ENCODE measurements around the gene DNAH14. TPM values are rescaled to one million over a fixed set of nuclear protein-coding genes. Genes with fewer than 3 reads are reported as not detected.
A peak's percentile ranks its signal among the peaks of the same experiment; 100 is the strongest.

The DNAH14 gene
- total RNA-seq, 2 donors from 2014 or later = 7.5 to 9.6 TPM

GRCh38 chr1:225426395-225427234, 497.1 kb downstream of the DNAH14 start:
- no peaks in the 10 kb centered on the region for H3K9me3 ChIP-seq
- no peaks in the 10 kb centered on the region for H3K27me3 ChIP-seq
- H3K27ac ChIP-seq = peak overlapping the region; percentile 90
- intact Hi-C loops (cut with DNase I) = no loop called here
- DNase-seq = peak; percentile 52
- TF ChIP-seq, protein P1, sequence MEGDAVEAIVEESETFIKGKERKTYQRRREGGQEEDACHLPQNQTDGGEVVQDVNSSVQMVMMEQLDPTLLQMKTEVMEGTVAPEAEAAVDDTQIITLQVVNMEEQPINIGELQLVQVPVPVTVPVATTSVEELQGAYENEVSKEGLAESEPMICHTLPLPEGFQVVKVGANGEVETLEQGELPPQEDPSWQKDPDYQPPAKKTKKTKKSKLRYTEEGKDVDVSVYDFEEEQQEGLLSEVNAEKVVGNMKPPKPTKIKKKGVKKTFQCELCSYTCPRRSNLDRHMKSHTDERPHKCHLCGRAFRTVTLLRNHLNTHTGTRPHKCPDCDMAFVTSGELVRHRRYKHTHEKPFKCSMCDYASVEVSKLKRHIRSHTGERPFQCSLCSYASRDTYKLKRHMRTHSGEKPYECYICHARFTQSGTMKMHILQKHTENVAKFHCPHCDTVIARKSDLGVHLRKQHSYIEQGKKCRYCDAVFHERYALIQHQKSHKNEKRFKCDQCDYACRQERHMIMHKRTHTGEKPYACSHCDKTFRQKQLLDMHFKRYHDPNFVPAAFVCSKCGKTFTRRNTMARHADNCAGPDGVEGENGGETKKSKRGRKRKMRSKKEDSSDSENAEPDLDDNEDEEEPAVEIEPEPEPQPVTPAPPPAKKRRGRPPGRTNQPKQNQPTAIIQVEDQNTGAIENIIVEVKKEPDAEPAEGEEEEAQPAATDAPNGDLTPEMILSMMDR (IDR thresholded peaks at IDR 0.05) = no peak
- peak overlapping the region; percentile 91 for H3K4me3 ChIP-seq
- peaks cover 5% of the 10 kb centered on the region for H3K4me1 ChIP-seq
- no peaks in the 10 kb centered on the region for H3K36me3 ChIP-seq
- peak overlapping the region; percentile 92 to 97 for H3K9ac ChIP-seq (ENCODE audit: low read depth in 2 of 2, low read length in 2 of 2)

- H3K9me3 ChIP-seq = no peaks in the 10 kb centered on the region
- H3K27ac ChIP-seq = peak within 1 kb of the TSS; percentile 90
- H3K4me1 ChIP-seq = peaks cover 5% of the 10 kb centered on the region
- H3K9ac ChIP-seq (ENCODE audit: low read depth in 2 of 2, low read length in 2 of 2) = peak within 1 kb of the TSS; percentile 92 to 97
- TF ChIP-seq, protein P1 (IDR thresholded peaks at IDR 0.05) = no peak
- peak within 1 kb of the TSS; percentile 91 for H3K4me3 ChIP-seq
- H3K27me3 ChIP-seq = no peaks in the 10 kb centered on the region
- H3K36me3 ChIP-seq = no peaks in the 10 kb centered on the region
- intact Hi-C loops (cut with DNase I) = no loop called here
- DNase-seq = peak; percentile 43
These were observed 498.0 kb downstream of the DNAH14 start, which contains the start of gene LBR for GRCh38 chr1:225427235-225428067. Gene LBR, minus strand, starts transcription at chr1:225428038. Its CDS starts 3,963 bp downstream, at chr1:225424075.

GRCh38 chr1:225428068-225428880, 498.8 kb downstream of the DNAH14 start:
- no peaks in the 10 kb centered on the region for H3K9me3 ChIP-seq
- H3K36me3 ChIP-seq = no peaks in the 10 kb centered on the region
- DNase-seq = peak; percentile 96
- peak overlapping the region; percentile 90 for H3K27ac ChIP-seq
- H3K4me3 ChIP-seq = peak overlapping the region; percentile 91
- TF ChIP-seq, protein P1 (IDR thresholded peaks at IDR 0.05) = no peak
- intact Hi-C loops (cut with DNase I) = no loop called here
- H3K27me3 ChIP-seq = no peaks in the 10 kb centered on the region
- H3K9ac ChIP-seq (ENCODE audit: low read depth in 2 of 2, low read length in 2 of 2) = peak overlapping the region; percentile 92 to 97
- H3K4me1 ChIP-seq = peaks cover 5% of the 10 kb centered on the region

- peak overlapping the region; percentile 90 for H3K27ac ChIP-seq
- DNase-seq = no peak
- no peaks in the 10 kb centered on the region for H3K27me3 ChIP-seq
- H3K4me1 ChIP-seq = peaks cover 5% of the 10 kb centered on the region
- peak overlapping the region; percentile 92 to 97 for H3K9ac ChIP-seq (ENCODE audit: low read depth in 2 of 2, low read length in 2 of 2)
- intact Hi-C loops (cut with DNase I) = no loop called here
- no peaks in the 10 kb centered on the region for H3K36me3 ChIP-seq
- H3K4me3 ChIP-seq = peak overlapping the region; percentile 91
- no peaks in the 10 kb centered on the region for H3K9me3 ChIP-seq
- TF ChIP-seq, protein P1 (IDR thresholded peaks at IDR 0.05) = no peak
These were observed 499.5 kb downstream of the DNAH14 start for GRCh38 chr1:225428881-225429455.
